Retinal pigment epithelial cell (primary cell): ENCODE results near the gene NECTIN4.

Source experiments
- DNase-seq: peaks from one replicate; pipeline ENCODE4 v3.0.0-alpha.2; 2010; ENCODE audit warnings: low read depth
- H3K4me3 ChIP-seq: 2 replicates; pipeline ENCODE4 v1.5.1; 2011; ENCODE audit warnings: mild to moderate bottlenecking, low read length, control low read depth, moderate library complexity
- CTCF ChIP-seq: conservative IDR thresholded peaks from 2 replicates; pipeline ENCODE4 v1.5.1; 2011; ENCODE audit warnings: low read depth, low read length, control low read depth, inconsistent platforms

NECTIN4 gene

GRCh38 chr1:161021970-161022353 lies 67.4 kb downstream of the NECTIN4 start:
- no peak overlapping the region for H3K4me3 ChIP-seq
- DNase-seq: no peak
- no peak for TF ChIP-seq CTCF

- peak overlapping the region; percentile 80 for H3K4me3 ChIP-seq
- TF ChIP-seq CTCF: no peak
- DNase-seq: peak; percentile 62
Measured at GRCh38 chr1:161021165-161021969, 68.0 kb downstream of the NECTIN4 start.
